ENCODE measurements around the gene MARVELD1.

DNA sequence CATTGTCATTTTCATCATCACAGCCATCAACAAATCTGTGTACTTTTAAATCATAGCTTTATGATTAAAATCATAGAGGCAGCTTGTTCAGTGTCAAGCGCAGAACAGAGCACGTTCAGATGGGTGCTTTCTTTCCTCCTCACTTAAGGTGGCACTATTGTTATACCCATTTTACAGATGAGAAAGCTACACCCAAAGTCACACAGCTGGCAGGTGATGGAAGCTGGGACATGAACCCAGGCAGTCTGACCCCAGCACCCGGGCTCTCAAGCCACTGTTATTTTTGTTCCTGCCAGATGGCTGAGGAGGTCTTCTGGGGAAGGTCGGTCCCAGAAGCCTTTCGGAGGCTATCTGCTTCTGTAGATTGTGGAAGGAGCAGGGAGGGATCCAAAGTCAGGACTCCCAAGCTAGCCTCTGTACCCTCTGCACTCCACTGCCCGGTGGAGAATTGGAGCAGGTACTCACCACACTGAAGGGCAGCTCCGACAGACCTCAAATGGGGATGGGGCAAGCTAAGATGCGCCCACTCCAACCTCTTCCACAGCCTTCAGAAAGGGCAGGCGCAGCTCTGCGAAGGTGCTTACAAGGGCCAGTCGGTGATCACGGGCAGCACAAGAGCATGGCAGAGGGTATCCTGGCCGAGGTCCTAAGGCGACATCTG, 27.1 kb upstream of the MARVELD1 start:
- TF ChIP-seq CTCF (IDR thresholded peaks at IDR 0.05) (no peak), POLR2A (IDR thresholded peaks at IDR 0.05) (no peak)

All from body of pancreas (tissue), 4 donors.